A204.1 (cell line): ENCODE results near the gene AFF3.
"Not testable (repeated sequence)": the region's sequence is repeated elsewhere in the genome, so short reads cannot be mapped to it uniquely, and the experiment has no call there.

ENCODE experiments used
- FAIRE-seq: peaks from 2 replicates; lab custom pipeline; 2012; peaks lifted over from hg19 to GRCh38; lab: Jason Lieb, UNC

Gene AFF3

GRCh38 chr2:100106460-100106859, 35.9 kb downstream of the AFF3 start:
- FAIRE-seq = no peak

DNA sequence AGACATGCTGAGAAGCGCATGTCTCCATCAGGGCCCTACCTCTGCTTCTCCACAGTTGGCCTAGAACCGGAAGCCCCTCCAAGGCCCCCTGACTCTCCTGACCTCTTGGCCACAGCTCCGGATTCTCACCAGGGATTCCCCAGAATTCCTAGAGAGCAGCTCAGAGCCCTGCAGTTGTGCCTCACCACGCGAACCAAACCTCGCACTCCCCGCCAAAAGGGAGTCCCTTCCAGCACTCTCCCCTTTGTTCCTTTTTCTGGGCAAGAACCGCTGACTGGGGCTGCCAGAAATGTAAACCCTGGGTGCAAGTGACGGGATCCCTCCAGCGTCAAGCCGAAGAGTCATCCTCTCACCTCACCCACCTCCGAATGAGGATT, 36.7 kb downstream of the AFF3 start:
- FAIRE-seq = no peak

- FAIRE-seq = no peak
Observed at GRCh38 chr2:100104718-100105677, 37.4 kb downstream of the AFF3 start.

DNA sequence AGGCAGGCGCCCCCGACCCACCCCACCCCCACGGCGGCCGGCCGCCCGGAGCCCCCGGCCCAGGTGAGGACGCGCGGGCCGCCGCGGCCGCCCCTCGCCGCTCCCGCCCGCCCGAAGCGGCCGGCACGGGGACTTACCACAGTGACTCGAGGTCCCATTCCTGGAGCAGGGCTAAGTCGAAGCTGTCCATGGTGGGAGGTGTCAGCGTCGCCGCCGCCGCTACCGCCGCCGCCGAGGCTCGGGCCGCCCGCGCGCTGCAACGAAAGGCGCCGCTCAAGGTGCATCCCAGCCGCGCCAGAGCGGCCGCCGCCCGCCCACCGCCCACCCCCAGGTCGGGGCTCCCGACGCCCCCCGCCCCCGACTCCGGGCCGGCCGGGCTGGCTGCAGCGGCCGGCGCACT, 38.1 kb downstream of the AFF3 start:
- not testable (repeated sequence) for FAIRE-seq

- FAIRE-seq = not testable (repeated sequence)
Observed at GRCh38 chr2:100103527-100104252, 38.7 kb downstream of the AFF3 start.

DNA sequence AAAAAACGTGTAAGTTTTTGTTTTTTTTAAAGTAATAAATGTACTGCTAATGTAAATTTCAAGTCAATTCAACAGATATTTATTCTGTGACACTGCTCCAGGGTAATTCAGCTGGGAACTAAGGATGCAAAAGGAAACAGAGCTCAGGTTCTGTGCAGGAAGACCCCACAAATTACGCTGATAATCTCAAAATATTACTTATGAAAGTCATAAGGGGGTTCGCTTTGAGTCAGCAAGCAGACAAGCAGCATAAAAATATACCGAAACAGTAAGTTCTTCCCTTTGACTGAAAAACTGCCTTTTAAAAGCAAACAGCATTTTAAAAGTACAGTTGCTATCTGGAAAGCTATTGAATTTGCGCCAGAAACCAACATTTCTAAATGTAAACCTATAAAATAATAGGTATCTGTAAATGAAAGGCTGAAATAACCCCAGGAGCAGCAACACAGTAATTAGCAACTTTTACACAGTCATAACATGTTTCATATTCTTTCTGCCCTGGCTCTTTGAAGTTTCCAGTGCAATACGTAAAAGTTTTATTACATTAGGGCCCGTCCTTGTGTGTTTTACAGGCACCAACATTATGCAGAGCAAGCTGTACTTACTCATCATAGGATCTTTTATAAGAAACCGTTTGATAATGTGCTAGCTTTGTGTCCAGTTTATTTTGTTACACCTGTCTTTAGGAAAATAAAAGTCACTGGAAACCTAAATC, 39.8 kb downstream of the AFF3 start:
- not testable (repeated sequence) for FAIRE-seq

DNA sequence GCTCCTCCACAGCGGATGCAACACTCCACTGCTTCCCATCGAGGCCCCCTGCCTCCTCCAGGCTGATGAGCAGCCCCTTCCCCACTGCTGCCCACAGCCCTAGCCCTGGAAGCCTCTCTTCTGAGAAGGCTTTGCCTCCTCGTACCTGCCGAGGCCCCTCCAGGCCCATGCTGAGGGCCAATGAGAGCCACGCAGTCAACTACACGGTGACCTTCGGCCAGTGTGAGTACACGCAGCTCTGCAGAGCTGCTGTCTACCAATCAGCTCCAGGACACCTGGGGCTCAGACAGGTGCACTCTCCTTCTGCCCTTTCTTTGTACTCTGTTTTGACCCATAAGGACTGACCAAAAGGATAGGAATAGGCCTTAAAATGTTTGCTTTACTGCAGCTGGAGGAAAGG, 43.5 kb downstream of the AFF3 start:
- not testable (repeated sequence) for FAIRE-seq

- FAIRE-seq = not testable (repeated sequence)
Observed at GRCh38 chr2:100097611-100098294, 44.6 kb downstream of the AFF3 start.

DNA sequence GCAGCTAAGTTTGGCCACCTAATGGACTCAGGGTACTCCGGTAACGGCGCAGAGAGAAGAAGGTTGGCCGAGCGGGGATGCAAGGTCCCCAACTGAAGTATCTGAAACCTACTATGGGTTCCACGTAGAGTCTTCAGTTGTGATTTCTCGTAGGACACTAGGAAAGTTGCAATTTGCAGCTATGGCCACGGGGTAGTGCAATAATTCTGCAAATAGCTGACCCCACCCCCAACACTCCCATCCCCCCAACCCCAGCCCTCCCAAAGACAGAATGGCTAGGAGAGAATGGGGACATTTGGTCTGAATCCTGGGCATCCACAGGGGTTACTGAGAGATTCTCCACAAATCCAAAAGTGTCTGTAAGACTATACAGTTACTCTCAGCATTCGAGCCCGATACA, 46.5 kb downstream of the AFF3 start:
- FAIRE-seq = not testable (repeated sequence)

DNA sequence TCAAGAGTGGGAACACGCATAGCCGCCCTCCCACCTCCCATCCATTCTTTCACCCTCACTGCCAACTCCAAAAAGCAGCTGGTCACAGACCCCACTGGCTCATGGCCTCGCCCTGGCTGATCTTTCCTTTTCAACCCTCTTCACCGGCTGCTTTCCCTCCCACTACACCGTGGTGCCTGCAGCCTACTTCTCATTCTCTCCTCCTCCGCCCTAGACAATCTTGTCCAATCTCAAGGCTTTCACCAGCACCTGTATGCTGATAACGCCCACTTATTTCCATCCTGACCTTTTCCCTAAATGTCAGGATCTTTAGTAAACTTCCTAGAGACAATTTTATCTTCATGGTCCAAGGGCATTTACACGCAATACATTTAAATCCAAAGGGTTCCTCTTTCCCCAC, 50.6 kb downstream of the AFF3 start:
- FAIRE-seq = not testable (repeated sequence)

DNA sequence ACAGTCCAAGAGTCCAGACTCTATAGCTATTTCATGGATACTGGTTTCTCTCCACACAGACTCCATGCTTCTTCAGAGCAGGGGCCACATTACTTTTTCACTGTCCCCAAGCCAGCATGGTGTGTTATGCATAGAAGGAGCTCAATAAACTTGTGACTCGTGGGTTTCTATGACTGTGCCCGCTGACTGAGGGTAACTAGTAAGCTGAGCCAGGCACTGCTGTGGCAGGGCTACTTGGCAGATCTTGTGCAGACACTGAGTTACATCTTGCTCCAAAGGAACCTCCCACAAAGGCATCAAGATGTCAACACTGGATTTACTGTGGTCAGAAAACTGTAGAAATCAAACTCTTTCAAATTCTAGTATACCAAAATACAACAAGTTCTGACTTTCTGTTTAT, 56.6 kb downstream of the AFF3 start:
- FAIRE-seq = not testable (repeated sequence)

DNA sequence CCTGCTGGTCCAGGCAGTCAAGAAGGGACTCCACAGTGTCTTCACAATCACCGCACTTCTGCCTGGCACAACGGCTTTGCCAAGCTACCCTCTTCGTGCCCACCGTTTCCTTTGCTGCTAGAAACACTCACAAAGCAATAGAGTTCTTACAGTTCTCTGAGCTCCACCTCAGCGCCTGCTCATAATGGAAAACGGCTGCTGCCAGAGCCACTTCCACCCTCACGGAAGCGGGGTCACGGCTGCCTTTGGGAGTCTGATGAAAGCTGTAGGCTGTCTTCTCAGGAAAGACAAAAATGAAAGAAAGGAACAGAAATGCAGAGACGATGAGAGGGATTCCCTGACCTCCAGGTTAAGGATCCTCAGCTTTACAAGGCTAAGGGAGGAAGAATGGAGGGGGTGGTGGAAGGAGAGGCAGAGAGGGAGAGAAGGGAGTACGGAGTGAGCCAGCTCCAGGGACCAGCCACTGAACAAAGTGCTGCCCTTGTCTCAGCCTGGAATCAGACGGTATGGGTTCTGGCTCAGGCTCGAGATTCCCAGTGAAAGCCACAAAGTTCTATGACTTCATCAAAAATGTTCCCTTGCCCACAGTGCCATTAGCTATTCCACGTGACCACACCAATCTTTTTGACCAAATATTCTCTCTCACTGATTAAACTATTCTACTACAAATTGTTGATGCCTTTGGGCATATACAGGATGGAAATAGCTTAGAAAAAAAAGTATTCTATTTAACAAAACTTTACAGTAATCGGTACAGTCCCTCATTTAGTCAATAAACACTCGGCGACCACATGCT, 58.8 kb downstream of the AFF3 start:
- FAIRE-seq = not testable (repeated sequence)

GRCh38 chr2:100082302-100082978, 60.0 kb downstream of the AFF3 start:
- FAIRE-seq = not testable (repeated sequence)

DNA sequence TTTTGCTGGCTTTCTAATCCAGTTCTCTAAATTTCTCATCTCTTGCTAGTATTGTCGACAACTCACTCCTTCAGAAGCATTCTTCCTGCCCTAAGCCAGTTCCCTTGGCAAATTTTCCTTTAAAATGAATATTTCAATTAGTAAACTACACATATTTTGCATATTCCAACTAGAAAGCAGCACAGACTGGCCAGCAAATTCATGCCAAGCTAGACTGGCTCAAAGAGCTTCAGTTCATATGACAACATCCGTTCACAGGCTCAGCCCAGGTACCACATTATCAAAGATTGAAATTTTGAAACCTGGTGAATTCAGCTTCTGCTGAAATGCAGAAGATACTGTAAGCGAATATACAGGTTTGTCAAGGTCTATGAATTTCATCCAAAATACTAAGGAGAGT, 64.5 kb downstream of the AFF3 start:
- no peak for FAIRE-seq

DNA sequence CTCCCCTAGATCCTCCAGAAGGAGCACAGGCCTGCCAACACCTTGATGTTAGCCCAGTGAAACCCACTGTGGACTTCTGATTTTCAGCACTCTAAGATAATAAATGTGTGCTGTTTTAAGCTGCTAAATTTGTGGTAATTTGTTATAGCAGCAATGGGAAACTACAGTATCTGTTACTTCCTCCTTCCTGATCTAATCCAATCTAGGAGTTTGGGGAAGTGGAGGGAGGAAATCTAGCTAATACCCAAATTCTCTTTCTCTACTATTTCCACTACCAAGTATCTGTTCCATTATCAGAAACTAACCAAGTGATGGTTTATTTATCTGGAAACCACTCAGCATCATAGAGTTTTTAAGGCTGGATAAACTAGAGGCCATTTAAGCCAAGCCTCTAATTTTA, 64.9 kb downstream of the AFF3 start:
- FAIRE-seq = no peak

- FAIRE-seq = no peak
Observed at GRCh38 chr2:100075532-100075931, 66.9 kb downstream of the AFF3 start.

GRCh38 chr2:100073110-100073509, 69.3 kb downstream of the AFF3 start:
- no peak for FAIRE-seq

GRCh38 chr2:100072503-100072902, 69.9 kb downstream of the AFF3 start:
- no peak for FAIRE-seq

DNA sequence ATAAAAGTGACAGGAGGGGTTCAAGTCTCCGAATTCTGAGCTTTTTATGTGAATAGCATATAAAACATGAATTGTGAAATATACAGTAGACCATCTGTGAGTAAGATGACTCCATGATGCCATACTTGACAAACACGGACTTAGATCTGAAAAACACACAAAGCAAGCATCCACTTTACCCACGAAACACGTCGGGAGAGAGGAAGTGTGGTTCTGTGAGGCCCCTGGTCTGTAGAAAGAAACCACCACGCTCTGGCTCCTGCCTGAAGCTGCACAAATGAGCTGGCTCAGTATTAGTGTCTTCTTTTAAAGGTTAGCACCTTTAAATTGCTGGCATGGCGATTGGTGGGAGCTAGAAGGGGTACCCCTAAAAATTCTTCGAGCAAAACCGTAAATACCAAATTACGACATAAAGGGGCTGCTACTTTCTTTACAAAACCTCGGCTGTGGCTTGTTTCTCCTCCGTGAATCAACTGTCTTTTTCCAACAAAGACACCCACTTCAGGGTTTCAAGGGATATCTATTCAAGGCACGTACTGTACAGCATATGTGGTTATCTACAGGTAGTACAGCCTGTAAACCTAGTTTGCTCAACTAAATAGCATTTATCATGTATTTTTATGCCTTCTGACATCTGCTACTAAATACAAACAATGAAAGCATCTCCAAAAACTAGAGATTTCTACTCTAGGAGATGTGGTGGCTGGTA, 70.9 kb downstream of the AFF3 start:
- FAIRE-seq = no peak

DNA sequence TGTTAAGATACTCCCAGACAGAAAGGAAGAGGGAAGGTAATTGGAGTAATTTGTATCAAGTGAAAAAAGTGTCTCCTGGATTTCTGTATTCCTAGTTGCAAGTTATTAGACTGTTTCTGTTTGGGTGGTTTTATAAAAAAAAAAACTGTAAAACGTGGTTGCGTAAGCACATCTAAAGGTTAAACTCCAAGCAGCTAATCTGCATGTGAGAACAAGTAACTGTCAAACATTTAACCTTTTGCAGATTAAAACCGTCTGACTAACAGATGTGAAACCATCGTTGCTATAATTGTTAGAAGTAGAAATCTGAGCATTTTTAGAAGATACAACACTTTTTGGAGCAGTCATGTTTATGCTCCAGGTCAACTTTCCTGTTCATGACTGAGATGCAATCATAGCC, 72.3 kb downstream of the AFF3 start:
- FAIRE-seq = no peak
